GM21529 (cell line): ENCODE results near the gene PTPN14.
"Not testable (repeated sequence)": the region's sequence is repeated elsewhere in the genome, so short reads cannot be mapped to it uniquely, and the experiment has no call there.

Experiments
- ATAC-seq: cut with Tn5 transposase; IDR thresholded peaks from one replicate; pipeline ENCODE4 v1.9.1; 2021; ENCODE audit not compliant: unreplicated experiment

The PTPN14 gene

GRCh38 chr1:214542275-214543199 is 8.9 kb downstream of the PTPN14 start:
- ATAC-seq: no peak

DNA sequence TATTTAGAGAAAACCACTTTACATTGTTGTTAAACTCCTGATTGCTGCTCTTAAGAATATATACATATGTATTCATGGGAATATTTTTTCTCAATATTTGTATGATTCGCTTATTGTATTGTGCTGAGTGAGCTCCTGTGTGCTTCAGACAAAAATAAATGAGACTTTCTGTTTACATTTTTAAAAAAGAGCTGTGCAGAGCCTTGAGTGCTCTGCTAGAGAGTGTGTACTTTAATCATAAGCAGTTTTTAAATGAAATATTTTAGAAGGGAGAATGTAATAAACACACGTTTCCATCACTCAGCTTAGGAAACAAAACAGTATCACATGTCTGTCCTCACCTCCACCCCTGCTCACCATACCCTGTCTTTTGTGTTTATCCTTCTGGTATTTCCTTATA is 9.7 kb downstream of the PTPN14 start:
- ATAC-seq: no peak

- ATAC-seq: no peak
Observed at GRCh38 chr1:214541206-214541605, 10.2 kb downstream of the PTPN14 start.

GRCh38 chr1:214540324-214540723 is 11.1 kb downstream of the PTPN14 start:
- ATAC-seq: no peak

DNA sequence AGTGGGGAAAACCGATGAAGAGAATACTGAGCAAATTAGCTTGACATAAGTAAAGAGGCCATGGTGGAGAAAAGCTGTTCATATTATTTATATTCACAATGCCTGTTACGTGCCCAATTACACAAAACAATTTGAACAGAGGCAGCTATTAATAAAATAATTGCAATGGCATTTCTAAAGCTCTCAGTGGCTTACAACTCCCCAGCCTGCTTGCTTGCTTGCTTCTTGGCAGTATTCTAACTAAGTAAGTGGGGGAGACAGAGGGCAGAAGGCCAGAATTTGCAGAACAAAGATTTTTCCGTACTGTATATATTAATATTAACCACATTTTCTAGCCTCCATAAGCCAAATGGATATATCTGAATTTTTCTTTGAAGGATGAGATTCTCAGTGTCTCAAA is 12.9 kb downstream of the PTPN14 start:
- ATAC-seq: no peak

DNA sequence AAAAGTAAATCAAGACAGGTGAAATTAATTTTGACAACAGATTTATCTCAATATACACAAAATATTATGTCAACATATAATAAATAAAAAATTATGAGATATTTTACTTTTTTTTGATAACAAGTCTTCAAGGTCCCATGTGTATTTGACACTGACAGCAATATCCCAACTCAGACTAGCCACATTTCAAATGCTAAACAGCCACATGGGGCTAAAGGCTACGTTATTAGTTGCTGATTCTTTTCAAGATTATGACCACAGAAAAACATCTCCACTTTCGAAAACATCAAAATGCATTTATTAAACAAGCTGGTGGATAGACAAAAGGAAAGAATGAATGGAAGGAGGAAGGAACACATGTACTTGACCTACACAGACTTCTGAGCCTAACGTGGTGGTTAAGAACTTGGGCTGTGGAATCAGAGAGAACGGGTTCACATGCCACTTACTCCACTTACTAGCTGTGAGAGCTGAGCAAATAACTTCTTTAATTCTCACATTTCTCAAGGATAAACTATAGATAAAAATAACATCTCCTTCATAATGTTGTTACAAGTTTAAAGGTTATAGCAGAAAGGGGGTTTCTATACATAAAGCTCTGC is 13.4 kb downstream of the PTPN14 start:
- ATAC-seq: no peak

- no peak for ATAC-seq
Observed at GRCh38 chr1:214537219-214537618, 14.2 kb downstream of the PTPN14 start.

- ATAC-seq: no peak
Observed at GRCh38 chr1:214532070-214532469, 19.3 kb downstream of the PTPN14 start.

- ATAC-seq: no peak
Observed at GRCh38 chr1:214525535-214526019, 25.8 kb downstream of the PTPN14 start.

GRCh38 chr1:214524824-214525223 is 26.6 kb downstream of the PTPN14 start:
- ATAC-seq: no peak

DNA sequence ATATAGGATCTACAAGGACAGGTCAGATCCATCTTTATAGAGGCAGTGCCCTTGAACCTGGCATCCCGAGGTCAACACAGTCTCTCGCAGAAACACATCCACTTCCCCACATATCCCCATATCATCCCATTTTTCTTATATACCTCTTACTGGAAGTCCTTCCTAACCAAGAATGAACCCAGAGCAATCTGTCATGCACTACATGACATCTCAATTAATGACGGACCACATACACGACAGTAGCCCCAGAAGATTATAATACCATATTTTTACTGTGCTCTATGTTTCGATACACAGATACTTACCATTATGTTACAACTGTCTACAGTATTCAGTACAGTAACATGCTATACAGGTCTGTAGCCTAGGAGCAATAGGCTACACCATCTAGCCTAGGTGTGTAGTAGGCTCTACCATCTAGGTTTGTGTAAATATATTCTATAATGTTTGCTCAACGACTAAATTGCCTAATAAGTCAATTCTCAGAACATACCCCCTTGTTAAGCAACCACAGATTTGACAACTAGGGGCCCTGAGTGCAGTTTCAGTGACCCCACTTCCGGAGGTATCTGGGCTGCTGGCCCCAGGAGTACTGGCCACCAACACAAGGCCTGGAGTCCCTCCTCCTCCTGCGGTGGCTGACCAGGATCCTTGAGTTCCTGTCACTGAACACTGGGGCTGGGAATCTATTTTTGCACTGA is 28.1 kb downstream of the PTPN14 start:
- no peak for ATAC-seq

DNA sequence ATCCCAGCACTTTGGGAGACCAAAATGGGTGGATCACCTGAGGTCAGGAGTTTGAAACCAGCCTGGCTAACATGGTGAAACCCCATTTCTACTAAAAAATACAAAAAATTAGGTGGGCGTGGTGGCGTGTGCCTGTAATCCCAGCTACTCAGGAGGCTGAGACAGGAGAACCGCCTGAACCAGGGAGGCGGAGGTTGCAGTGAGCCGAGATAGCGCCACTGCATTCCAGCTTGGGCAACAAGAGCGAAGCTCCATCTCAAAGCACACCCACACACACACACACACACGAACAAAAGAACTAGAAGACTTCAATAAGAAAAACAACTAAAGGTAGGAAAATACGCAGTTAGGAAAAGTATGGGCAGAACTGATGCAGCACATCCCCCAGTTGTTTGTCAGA is 29.9 kb downstream of the PTPN14 start:
- ATAC-seq: not testable (repeated sequence)

DNA sequence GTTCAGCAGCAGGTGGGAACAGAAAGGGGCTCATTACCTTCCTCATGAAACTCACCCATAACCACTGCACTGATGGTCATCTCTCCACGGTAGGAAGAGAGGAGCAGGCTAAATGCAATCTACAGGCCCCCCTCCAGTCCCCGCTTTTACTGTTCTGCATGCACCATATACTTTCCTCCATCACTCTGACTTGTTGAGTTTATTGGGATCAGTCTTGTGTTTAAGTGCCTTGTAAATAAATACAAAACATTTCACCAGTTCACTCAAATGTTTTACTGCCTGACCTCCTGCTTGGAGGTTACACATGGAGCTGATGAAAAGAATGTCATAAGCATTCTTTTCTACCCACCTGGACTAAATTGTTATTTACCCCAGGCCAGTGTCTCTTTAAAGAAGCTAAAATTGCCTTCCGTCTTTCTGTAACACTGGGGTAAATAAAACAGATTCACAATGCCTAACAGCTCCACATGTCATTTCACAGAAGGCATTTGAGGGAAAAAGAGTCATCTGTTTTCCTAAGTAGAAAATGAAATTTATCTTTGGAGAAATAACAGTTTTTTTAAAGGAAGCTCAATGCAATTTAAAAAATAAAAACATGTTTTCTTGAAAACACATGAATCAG is 30.7 kb downstream of the PTPN14 start:
- ATAC-seq: no peak

GRCh38 chr1:214518361-214518760 is 33.0 kb downstream of the PTPN14 start:
- ATAC-seq: no peak

GRCh38 chr1:214516434-214517326 is 34.7 kb downstream of the PTPN14 start:
- no peak for ATAC-seq

- no peak for ATAC-seq
Observed at GRCh38 chr1:214515544-214516433, 35.6 kb downstream of the PTPN14 start.

DNA sequence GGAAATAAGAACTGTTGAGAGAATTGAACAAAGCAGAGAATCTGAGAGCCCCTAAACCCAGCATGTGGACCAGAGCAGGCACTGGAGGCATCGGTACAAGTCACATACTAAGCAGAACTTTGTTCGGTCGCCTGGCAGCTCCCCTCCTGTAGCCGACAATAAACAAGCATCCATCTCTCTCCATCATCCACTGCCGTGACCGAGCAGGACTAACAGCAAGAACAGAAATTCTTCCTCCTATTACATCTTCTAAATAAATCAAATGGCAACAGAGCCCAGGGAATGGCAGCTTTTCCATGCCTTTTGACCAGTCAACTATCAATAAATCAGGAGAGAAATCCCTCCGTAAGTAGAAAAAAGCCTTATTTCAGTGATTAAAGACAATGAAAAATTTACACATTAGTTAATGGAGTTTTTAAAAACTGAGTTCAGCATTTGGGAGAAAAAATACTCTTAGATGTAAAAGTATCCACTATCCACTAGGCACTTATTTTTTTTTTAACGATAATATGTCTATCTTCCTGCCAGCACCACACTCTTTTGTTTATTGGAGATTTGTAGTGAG is 36.5 kb downstream of the PTPN14 start:
- no peak for ATAC-seq

GRCh38 chr1:214514032-214514818 is 37.2 kb downstream of the PTPN14 start:
- no peak for ATAC-seq
